Iris pigment epithelial cell (primary cell): ENCODE results near the gene MID1.

Experiments used
- DNase-seq: peaks from one replicate; pipeline ENCODE4 v3.0.0-alpha.2; 2011; ENCODE audit warnings: low read depth

MID1 gene

DNA sequence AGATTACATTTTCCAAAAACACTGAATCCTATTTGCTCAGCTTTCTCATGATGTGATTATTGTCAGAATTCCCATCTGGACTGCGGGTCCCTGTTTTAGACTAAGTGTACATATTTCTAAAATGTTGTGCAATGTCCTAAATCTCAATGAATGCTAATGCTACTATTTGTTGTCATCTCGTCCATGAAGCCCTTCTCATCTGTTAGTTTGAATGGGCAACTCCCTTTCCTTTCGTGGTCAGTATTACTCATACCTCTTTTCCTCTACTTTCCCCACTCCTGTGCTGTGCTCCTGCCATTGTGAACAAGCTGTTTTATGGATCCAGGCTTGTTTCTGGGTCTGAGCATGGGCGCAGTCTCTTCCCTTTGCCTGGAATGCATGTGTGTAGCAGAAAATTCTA, 91.0 kb downstream of the MID1 start:
- DNase-seq: peak; percentile 62

DNA sequence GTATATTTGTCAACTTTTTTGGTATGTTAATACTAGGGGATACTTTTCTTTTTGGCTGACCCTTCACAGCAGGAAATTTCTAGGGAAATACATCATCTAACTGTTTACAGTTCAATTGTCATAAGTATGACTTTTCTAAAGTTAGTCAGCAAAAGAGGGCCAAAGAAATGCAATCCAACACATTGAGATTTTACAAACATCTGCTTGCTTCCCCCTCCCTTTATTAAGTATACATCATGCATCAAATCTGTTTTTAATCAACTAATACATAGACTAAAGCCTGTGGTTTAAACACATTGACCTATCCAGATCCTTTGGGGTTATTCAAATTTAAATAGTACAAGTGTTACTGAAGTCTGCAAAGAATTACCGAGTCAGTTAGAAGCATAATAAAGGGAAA, 93.9 kb downstream of the MID1 start:
- DNase-seq: peak; percentile 49

DNA sequence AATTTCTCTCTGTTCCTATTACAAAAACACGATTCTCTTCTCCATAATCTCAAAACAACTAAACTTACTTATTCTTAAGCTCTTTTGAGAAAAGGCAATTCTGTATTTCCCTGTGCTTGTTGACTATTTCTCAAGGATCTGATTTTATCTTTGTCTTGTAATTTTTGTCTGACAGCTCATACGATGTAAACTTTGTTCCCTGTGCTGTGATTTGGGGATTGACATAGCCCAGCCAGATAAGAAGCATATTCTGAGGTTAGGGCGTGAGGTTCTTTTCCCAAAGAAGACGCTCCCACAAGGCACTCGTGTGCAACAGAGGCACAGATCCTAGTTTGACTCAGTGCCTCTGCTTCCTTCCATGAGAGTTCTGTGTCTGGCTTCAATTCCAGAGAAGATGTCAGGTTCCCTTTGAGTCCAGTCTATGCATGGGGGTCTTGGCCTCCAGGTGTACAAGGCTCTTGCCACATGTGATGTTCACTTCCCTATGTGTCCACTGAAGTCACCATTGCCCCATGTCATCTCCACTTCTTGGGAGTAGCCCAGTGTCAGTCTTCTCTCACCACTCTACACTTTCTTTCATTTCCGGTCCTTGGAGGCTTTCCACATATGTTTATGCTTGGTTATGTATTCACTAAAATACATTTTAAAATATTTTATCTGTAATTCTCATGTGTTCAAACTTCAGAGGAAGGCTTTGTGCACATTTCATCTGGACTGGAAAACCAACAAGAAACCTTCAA, 94.8 kb downstream of the MID1 start:
- DNase-seq: peak; percentile 39

DNA sequence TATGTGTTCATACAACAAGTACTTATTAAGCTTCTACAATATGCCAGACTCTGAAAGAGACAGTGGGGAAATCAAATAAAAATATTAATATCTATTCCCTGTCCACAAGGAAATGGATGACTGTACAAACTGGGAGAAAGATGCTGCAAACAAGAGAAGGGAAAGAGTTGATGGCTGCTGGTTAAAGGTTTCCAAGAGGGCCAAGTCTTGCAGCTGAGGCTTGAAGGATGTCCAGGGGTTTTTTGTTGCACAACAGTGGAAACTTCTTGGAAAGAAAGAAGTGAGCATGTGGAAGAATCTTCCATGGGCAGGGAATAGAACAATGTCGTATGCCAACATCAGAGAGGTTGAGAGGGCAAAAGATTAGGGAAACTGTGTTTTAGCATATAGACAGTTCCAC, 95.8 kb downstream of the MID1 start:
- DNase-seq: peak; percentile 41

DNA sequence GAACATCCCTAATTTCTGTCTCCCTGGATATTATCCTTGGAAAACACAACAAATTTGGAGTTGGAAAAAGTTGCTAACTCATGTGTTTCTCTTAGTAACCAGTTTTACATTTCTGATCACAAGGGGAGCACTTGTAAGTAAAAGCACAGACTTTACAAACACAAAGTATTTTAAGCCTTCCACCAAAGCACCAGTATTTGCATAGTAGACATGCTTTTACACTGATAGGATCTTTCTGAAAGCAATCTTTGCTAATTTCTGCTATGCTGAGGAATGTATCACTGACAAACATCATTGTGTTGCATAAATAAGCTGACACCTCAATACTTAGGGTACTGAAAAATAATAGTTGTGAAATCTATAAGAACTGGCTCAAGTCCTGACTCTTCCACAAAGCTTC, 100.6 kb downstream of the MID1 start:
- peak; percentile 51 for DNase-seq

DNA sequence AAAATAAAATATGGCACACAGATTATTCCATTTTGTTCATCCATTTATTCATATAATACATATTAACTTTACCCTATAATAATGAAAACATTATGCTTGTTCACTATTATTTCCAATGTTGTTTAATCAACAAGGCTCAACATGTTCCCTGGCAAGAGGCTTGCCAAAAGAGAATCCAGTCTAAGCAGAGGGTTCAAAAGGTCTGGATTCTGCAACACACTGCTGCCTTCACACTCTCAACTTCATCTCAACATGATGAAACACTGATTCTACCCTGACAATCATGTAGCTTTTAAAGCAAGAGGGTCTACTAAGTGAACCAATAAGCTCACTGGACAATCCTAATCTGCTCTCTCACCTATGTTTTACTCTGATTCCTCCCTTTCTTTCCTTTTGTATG, 101.1 kb downstream of the MID1 start:
- DNase-seq: peak; percentile 45

DNA sequence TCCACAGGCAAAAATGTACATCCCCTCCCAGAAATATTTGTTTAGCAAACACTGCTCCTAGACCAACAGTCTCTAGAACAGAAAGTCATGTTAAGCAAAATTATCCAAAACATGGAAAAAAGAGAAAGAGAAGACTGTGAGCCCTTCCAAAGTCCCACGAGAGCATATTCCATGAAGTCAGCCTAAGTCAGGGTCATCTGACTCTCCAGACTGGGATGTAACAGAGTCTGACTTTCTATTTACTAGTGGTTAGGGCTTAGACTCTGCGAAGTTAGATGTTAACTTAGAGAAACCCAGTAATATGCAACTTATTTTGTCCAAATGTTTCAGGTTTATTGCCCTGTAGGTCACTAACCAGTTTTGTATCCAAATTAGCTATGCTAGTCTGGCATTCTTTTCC, 102.3 kb downstream of the MID1 start:
- DNase-seq: no peak

DNA sequence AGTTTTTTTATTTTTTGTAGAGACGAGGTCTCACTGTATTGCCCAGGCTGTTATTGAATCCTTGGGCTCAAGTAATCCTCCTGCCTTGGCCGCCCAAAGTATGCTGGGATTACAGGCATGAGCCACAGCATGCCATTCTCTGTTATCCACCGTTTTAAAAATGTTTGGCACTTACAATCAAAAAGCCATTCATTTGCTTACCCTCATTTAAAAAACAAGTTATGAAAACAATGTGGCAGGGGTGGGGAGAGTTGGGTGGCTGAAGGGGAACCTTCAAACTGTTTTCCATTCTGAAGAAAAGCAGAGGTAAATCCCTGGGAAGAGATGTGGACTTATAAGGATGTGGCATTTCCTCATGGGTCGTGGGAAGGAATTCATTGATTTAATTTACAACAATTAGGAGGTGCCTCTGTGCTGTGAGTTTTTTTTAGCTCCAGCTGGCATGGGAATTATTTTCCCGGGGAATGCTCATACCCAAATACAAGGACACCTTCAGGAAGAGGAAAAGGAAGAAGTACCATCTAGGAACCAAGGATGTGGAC, 103.5 kb downstream of the MID1 start:
- no peak for DNase-seq

DNA sequence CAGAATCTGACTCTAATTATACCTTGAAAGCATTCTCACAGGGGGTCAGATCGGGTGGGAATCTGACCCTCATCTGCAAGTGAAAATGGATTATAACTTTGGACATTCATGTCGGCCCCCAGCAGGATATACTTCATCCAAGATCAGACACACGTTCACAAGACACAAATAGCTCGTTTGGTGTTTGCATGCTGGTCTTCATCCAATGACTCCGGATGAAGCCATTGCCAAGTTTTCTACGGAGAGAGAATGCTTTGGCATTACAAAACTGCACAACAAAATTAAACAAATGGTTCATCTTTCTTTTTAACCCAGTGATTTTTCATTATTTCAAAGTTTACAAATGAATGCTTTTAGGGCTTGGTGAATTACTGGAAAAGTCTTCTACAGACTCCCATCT, 105.5 kb downstream of the MID1 start:
- peak; percentile 58 for DNase-seq

DNA sequence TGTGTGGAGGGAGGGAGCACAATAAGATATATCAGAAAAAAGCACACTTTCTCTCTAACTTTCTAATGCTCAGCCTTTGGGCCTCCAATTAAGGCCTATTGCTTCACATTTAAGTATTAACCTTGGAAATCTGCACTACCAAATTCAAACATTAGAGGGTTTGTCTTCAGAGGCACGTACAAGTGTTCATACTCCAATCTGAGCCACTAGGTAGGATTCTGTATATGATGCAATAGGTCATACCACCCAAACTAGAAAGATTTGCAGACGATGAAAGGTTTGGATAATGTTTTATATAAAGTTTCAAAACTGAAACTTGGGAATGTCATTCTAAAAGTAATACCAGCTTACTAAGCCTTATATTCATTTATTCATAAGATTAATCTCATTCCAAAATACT, 106.4 kb downstream of the MID1 start:
- DNase-seq: peak; percentile 21

DNA sequence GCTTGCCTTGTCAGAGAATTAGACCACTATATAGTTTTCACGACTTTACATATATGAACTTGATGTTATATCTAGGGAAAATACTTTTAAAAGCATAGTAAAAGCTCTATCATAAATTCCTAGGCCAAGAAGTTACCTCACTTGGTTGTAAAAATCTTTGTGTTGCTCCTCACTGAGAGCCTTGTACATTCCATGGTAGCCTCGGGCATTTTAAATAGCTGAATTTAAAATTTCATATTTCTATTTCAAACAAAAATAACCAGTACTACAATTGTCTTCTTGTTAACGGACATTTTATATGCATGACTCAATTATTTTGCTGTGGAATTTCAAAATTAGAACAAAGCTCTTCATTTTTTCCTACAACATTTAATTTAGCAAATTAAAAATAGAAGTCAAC, 107.6 kb downstream of the MID1 start:
- DNase-seq: no peak

DNA sequence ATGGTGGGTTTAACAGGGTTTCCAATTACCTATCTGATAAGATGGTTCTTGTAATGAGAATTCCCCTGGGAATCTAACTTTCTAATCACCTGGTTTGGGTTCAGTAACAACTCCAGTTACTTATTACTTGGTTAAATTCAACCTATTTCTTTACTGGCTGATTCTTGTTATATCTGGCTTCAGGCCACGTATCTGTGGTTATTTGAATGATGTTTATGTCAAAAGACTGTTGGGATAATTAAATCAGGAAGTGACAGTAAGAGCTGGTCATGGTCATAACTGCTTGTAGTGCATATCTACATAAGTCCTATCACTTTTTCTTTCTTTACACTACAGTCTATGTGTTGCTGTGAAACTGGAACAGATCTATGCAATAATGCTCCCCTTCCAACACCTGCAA, 108.1 kb downstream of the MID1 start:
- peak; percentile 61 for DNase-seq

DNA sequence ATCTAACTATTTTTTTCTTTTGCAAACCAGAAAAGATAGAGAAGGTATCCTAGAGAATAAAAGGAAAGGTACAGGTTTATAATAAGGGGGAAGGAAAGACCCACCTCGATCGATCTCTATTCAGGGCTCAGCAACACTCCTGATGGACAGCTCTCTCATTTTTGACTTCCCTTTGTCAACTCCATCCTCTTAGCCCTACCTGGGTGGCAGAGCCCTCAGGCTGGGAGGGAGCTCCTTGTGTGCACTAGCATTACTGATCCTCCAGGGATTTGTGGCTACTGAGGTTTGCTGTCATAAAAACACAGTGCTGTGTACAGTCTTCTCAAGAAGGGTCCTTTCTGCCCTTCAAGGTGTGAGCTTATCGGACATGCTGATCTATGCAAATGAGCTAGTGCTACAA, 111.0 kb downstream of the MID1 start:
- DNase-seq: no peak

DNA sequence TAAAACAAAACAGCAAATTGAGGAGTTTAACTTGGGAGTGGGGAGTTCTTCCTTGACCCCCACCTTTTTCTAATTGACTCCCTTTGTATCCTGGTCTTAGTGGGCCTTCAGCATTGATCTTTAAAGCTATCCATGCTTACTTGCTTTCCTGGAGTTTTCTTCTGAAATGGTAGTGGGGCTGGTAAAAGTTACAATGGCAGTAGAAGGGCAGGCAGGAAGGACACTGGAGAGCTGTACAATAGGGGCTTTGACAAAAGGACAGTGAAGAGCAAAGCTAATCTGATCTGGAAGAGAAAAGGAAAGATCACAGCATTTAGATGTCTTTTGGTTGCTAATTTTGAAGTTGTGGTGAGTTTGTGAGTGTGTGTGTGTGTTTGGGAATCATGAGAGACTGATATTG, 111.5 kb downstream of the MID1 start:
- DNase-seq: no peak

DNA sequence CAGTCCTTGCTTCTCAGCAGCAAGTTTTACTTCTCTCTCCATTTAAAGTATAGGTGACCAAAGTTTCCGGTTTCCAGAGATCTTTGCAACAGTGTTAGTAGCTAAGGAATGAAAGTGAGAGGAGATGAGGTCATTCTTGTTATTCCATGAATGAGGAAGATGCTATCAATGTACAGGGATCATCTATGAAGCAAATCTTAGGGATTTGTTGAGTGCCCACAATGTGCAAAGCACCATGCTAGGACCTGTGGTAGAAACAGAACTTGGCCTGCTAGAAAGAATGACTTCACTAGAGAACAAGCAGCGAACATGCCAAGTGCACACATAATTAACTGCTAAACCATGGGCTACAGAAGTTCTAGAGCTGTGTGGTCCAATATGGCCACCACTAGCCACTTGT, 112.5 kb downstream of the MID1 start:
- peak; percentile 22 for DNase-seq

DNA sequence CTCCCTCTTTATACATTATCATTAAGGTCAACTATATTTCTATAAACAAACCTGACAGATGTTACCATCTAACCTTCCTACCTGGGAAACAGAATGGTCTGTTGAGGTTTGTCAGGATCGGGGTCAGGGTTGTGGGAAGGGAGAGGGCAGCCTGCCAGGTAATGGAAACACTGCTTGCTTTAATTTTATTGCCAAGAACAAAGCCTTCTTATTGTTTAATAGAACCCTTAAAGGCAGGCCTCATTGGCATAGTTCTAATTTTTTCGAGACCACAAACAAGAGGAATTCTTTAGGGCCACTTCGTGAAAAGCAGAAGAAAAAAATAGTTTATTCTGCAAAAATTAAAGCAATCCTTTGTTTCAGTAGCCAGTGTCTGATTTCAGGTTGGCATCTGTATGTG, 113.2 kb downstream of the MID1 start:
- DNase-seq: peak; percentile 35

DNA sequence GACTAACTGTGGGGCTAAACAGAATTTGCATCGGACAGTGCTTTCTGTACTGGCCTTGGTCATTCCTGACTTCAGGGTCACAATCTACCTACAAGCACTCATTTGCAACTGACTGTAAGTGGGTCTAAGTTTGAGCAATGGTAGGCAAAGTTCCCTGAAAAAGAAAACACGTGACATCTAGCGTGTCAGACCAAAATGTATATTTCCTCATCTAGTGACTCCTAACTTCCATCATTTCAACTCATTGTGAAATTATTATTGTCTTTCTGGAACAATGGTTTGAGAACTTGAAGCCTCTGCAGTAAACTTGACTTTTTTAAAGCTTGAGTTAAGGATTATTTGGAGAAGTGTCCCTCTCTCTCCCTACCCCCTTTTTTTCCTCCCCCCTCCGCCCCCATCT, 113.6 kb downstream of the MID1 start:
- no peak for DNase-seq

DNA sequence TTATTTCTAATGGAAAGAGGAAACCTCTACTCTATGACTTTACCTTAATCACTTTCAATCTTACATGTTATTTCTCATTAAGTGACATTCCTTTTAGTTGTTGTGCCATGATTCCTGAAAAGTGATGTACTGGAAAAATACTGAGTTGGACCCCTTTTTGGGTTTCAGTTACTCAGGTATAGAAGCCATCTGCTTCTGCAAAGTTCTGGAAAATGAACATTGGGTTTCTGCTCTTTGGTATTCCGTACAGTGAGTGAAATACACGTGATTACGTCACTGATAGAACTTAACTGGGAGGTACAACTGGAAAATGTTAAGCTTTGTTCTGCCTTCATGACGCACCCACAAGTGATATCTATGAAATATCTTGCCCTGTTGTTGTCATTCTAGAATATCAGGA, 114.7 kb downstream of the MID1 start:
- DNase-seq: no peak

DNA sequence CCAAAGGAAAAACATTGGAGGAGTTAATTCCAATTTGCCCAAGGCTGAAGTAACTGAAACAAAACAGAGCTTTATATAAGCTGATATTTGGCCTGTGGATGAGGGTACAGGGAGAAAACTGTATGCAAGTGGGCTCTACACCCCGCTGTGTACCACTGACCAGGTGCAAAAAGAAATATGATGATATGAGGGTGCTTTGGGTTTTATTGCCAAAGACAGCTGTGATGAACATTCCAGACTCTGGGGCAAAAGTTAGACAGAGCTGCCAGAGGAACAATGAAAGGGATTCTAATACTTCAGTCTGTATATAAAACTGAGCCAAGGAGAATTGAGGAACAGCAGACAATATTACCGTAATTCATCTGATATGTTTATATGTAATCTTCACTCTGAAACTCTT, 117.4 kb downstream of the MID1 start:
- DNase-seq: no peak

DNA sequence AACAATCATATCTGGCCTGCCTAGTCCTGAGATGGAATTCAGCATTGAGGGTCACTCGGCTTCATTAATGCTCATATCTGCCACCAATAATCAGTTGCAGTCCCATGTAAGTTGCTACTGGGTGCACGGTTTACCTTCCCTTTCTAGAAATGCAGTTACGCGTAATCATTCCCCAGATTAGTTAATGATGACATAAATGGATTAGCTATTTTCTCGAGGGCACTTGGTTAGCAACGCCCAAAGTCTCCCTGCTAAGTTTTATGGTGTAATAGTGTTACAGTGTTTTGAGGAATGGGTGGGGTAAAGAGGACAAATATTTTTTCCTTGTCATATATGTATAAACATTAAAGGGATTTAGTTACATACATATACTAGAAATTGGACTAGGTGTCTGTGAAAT, 118.8 kb downstream of the MID1 start:
- no peak for DNase-seq

DNA sequence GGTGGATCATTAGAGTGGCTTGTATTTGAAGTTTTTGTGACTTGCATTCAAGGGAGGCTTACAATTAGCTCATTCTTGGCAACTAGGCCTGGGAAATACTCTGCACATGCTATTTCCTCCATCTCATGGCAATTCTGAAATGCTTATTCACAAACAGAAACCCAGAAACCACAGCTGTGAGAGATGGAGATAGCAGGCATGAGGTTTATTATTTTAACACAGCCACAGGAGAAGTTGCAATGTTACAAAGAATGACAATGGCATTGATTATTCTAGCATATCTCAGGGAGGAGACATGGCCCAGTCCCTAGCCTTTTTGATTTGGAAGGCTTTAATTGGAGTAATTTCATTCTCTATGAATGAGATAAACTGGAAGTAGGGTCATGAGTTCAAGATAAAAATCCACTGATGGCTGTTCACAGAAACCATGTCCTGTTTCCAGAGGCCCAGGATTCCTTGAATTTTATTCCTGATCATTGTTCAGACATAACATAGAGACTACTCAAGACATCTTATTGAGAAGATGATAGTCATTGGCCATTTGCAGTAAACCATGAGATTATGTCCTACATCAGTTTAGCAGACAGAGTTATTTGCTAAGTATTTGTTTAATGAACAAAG, 123.9 kb downstream of the MID1 start:
- DNase-seq: peak; percentile 91

DNA sequence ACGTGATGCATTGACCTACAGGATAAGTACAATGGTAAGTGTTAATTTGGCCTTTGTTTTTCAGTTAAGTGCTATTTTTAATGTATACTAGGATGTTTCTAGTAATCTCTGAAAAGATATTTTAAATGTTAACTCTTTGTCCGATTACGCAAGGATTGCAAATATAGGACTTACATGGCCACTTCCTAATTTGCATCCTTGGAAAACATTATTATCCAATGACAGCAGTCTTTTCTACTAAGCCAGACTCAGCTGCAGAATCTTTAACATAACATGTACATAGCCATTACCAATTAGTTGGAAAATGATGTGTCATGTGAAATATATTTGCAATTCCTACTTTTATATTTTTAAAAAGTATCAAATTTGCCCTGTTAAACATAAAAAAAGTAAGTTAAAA, 124.7 kb downstream of the MID1 start:
- DNase-seq: no peak

DNA sequence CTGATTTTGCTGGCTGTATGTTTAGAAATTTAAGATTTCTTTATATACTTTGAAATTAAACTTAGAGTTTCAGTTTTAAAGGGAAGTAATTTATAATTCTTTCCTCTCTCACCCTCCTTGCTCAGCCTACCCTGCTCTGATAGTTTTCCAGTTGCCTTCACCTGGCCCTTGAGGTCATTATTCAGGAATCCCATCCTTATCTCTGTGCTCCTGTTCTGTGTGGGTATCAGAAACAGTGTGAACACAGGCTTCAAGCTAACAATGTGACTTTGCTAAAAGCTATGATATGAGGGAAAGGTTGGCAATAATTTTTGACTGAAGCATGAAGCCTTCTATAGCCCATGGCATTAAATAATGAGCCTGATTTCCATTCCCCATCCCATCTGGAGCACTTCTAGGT, 128.1 kb downstream of the MID1 start:
- no peak for DNase-seq

DNA sequence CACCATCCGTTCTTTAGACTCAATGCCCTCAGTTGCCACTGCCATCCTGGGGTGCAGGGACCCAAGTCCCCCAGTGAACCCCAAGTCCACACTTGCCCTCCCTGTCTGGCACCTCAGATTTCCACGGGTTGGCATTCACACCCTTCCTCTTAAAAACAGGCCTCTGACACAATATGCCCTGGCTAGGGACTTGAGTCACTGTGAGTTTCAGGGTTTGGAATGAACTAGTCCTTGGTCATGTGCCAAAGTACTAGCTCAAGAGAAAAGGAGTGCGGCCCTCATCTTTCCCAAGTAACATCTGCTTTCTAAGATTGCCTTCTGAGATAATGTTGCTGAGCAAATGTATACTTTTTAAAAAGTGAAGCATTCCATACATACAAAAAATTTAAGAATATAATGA, 134.0 kb downstream of the MID1 start:
- peak; percentile 79 for DNase-seq
